Endothelial cell of umbilical vein (primary cell): ENCODE results near the gene RAPGEF6.

ENCODE experiments used
- EZH2 ChIP-seq: IDR thresholded peaks from 2 replicates; pipeline ENCODE4 v1.6.1; 2012; ENCODE audit warnings: borderline replicate concordance, low read depth, mild to moderate bottlenecking, moderate library complexity, low read length, inconsistent platforms; ENCODE audit not compliant: severe bottlenecking
- FOS ChIP-seq: IDR thresholded peaks from 2 replicates; pipeline ENCODE4 v1.6.1; 2011; ENCODE audit warnings: mild to moderate bottlenecking, low read length, moderate library complexity, borderline replicate concordance; ENCODE audit not compliant: insufficient read depth
- JUN ChIP-seq: IDR thresholded peaks from 2 replicates; pipeline ENCODE4 v1.6.1; 2011; ENCODE audit warnings: borderline replicate concordance, low read depth; ENCODE audit not compliant: insufficient read length, insufficient read depth
- MYC ChIP-seq: IDR thresholded peaks from one replicate; pipeline ENCODE4 v1.6.1; 2011; ENCODE audit warnings: mild to moderate bottlenecking, low read depth, low read length
- POLR2A ChIP-seq: IDR thresholded peaks from 2 replicates; pipeline ENCODE4 v1.6.1; 2012; ENCODE audit warnings: low read depth, mild to moderate bottlenecking, control low read depth, low read length
- TF ChIP-seq, protein P1 (sequence below), 2 donors: IDR thresholded peaks; 1 replicate in 1 of 2; 2 replicates in 1 of 2; pipeline ENCODE4 v1.5.1; 2011; ENCODE audit warnings: low read length in 2 of 2, mild to moderate bottlenecking in 2 of 2, moderate library complexity in 2 of 2, control low read depth in 1 of 2, inconsistent platforms in 1 of 2, low read depth in 1 of 2; ENCODE audit not compliant: insufficient read depth in 1 of 2; ENCODE audit errors: extremely low read depth in 1 of 2
- TF ChIP-seq, protein P2 (sequence below): IDR thresholded peaks from 2 replicates; pipeline ENCODE4 v1.6.1; 2011; ENCODE audit not compliant: insufficient read depth, insufficient read length

DNA sequence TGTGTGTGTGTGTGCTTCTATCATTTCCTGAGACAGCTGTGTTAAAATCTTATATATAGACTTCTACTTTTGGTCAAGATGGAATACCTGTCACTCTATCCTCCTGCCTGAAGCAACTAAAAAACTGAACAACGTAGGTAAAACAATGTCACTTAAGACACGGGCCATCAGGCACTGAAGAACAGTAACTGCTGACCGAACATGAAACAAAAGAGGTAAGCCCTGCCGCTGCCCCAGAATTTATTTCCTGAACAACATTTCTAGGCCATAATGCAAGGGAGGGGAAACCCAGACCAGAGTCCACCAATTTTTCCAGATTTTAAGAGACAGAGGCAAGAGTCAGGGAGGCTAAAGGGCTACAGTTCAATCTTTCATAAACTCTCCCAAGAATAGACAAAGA lies 215.2 kb downstream of the RAPGEF6 start:
- TF ChIP-seq, protein P1, sequence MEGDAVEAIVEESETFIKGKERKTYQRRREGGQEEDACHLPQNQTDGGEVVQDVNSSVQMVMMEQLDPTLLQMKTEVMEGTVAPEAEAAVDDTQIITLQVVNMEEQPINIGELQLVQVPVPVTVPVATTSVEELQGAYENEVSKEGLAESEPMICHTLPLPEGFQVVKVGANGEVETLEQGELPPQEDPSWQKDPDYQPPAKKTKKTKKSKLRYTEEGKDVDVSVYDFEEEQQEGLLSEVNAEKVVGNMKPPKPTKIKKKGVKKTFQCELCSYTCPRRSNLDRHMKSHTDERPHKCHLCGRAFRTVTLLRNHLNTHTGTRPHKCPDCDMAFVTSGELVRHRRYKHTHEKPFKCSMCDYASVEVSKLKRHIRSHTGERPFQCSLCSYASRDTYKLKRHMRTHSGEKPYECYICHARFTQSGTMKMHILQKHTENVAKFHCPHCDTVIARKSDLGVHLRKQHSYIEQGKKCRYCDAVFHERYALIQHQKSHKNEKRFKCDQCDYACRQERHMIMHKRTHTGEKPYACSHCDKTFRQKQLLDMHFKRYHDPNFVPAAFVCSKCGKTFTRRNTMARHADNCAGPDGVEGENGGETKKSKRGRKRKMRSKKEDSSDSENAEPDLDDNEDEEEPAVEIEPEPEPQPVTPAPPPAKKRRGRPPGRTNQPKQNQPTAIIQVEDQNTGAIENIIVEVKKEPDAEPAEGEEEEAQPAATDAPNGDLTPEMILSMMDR (IDR thresholded peaks at IDR 0.05; ENCODE audit: extremely low read depth in 1 of 2, insufficient read depth in 1 of 2, low read depth in 1 of 2, low read length in 2 of 2), result no peak
- TF ChIP-seq POLR2A (no peak), FOS (no peak), JUN (no peak), EZH2 (no peak), MYC (no peak)
- TF ChIP-seq, protein P2, sequence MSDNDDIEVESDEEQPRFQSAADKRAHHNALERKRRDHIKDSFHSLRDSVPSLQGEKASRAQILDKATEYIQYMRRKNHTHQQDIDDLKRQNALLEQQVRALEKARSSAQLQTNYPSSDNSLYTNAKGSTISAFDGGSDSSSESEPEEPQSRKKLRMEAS, result no peak
